G401 (cell line): ENCODE measurements around the gene TTLL3. TPM values are rescaled to one million over a fixed set of nuclear protein-coding genes. Genes with fewer than 3 reads are reported as not detected.
"Not testable (repeated sequence)": the region's sequence is repeated elsewhere in the genome, so short reads cannot be mapped to it uniquely, and the experiment has no call there.

Experiments used
- DNase-seq: peaks from one replicate; pipeline ENCODE4 v3.0.0-alpha.2; 2015; ENCODE audit warnings: low spot score
- in situ Hi-C: cut with HindIII; loops from 2 replicates; pipeline ENCODE4 v1.10.0; 2016; ENCODE audit warnings: low sequenced_read_pairs, mixed read lengths
- total RNA-seq: library from RNA; depleted of rRNA; stranded (reverse); fragments of >200 nt; shearing (Covaris generic); gene quantifications from 2 replicates; pipeline ENCODE4 v1.2.3, GENCODE V29; 2014

The TTLL3 gene
- total RNA-seq, 1 experiment from 2014 or later: 5.4 TPM

DNA sequence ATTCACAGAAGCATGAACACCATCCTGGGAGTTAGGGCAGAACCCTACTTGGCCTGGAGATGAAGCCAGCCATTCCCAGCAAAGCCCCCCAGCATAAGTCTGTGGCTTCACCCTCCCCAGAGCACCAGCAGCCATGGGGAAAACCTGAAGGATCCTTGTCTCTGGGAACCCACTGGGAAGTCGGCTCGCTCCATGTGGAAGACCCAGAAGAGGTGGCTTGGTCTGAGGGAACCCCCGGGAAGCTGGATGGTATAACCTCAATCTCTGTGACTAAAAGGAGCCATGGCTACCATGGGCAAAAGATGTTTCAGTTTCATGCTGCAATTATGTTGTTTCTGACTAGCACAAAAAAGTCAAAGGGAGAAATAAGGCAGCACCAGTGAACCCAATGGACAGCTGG lies 45.5 kb downstream of the TTLL3 start:
- in situ Hi-C loops: no loop called here
- DNase-seq: no peak

DNA sequence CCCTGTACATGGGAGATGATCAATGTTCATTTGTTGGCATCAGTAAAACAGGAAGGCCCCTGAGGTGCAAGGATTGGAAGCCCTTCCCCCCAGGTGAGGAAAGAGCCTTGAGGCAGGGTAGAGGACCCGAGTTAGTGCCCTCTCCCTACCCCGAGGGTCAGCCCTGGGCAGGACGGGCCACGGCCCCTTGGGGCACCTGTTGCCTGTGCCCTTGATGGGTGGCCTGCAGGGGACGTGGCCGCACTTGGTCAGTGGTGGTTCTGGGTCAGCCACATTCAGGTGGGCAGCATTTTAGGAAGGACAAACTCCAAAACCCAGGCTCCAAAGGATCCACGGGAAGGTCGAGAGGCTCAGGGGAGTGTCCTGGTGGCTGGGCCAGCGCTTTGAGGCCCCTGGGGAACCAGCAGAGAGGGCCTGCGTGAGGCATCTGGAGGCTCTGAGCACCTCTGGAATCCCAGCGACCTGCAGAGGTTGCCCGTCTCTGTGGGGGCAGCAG lies 49.5 kb downstream of the TTLL3 start:
- DNase-seq: no peak
- in situ Hi-C loops: no loop called here

DNA sequence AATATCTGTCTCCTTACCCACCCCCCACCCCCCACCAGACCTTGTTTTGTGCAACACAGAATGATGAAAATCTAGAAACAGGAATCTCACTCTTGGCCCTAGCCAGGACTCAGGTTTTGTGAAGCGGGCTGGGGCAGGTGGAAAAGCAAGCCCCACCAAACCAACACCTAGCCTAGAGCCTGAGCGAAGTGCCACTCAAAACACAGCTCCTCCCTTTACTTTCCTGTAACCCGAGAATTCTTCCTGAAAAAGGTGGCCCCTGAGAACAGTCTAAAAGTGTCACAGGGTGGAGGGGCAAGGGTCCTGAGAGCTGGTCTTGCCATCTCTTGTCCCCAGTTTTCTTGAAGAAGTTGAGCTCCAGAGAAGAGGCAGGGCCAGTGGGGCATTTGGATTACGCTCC lies 51.1 kb downstream of the TTLL3 start:
- no peak for DNase-seq
- in situ Hi-C loops: no loop called here

DNA sequence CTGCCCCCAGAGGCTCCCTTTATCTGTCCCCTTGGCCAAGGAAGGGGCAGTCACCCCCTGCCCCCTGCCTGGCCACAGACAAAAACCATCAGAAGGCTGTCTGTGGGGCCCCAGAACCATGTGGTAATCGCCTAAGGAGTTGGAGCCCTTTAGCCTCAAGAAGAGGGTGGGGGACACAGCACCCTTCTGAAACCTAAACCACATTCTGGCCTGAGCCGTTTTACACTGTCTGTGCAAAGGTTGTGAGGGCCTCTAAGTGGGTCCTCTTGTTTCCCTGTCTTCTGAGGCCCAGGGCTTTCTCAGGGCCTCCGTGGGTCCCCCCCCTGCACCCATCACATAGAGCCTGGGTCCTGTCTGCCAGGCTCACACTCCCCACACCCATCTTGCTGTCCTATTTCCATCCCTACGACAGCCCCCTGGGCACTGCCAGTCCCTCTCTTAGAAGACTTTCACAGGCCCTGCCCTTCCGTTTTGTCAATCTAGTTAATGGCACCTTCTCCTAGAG lies 51.6 kb downstream of the TTLL3 start:
- in situ Hi-C loops: no loop called here
- no peak for DNase-seq

DNA sequence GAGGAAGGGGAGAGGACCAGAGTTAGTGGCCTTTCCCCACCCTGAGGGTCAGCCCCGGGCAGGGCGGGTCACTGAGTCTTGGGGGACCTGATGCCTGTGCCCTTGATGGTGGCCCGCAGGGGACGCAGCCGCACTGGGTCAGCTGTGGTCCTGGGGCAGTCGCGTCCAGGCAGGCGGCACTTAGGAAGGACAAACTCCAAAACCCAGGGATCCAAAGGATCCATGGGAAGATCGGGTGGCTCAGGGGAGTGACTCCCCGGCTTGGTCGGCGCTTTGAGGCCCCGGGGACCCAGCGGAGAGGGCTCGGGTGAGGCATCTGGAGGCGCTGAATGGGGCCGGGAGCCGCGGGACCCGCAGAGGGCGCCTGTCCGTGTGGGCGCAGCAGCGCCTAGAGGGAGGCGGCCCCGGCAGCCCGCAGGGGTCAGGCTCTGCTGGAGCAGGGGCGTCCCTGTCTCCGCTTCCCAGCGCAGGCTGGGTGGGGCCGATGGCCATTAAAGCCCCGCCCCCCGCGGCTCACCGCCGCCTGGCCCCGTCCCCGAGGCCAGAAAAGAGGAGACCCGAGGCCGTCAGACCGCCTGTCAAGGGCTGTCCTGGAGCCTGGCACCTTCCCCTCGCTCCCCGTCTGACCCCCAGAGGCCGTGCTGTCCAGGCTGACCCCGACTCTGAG lies 52.5 kb downstream of the TTLL3 start:
- in situ Hi-C loops: no loop called here
- no peak for DNase-seq

DNA sequence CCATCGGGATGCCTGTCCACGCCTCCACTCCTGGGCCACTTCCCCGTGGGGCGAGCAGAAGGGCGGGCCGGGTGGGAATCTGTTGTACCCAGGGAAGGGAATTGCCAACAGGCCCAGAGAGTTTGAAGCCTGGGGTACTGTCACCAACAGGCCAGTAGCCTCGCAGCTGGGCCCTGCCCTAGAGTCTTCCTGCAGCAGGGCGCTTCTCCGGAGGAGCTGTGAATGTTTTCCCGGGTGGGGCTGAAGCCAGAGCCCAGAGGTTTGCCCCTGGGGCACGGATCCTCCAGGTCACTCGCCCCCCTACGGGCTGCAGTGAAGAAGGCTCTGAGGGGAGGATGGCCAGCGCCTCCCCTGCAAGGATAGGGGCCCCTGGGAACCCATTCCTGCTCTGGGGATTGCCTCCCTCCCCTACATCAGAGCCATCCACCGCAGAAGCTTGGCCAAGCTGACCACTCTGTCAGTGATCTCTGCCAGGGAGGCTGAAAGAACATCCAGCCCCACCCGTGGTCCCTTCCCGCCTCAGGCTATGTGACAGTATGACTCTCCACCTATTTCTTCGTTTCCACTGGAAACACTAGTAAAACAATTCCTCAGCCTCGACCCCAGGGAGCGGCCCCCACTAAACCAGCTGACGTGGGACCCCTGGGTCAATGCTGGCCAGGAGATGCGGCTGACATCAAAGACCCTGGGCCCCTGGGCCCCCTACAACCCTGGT lies 53.2 kb downstream of the TTLL3 start:
- in situ Hi-C loops: no loop called here
- no peak for DNase-seq

DNA sequence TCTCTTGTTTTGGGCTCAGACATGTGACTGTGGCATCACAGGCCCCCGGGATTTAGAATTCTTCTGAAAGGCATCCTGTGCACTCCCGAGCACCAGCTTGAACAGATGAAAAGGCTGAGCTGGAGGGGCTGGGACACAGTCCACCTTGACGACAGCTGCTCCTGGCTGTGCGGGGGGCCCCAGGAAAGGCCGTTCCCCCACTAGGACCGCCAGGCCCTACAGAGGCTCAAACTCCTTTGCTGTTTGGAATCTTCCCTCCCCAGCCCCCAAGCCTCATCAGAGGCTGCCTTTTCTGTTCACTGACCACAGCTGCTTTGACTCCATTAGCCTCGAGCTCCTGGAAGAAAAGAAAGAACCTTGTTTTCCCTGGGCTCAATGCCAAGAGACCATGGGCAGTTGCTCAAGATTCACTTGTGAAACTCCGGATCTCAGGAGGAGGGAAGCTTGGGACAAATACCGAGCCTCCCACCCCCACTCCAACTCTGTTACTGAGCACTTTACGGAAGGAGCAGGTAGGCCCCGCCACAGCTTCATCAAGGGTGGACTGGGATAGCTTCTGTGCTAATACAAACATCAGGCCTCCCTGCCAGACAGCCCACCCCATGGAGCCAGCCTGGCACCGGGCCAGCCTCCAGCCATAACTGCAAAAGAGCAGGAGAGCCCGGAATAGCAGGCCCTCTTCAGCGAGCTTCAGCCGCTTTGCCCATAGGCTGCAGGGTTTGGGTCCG lies 54.3 kb downstream of the TTLL3 start:
- in situ Hi-C loops: no loop called here
- peak; percentile 18 for DNase-seq

DNA sequence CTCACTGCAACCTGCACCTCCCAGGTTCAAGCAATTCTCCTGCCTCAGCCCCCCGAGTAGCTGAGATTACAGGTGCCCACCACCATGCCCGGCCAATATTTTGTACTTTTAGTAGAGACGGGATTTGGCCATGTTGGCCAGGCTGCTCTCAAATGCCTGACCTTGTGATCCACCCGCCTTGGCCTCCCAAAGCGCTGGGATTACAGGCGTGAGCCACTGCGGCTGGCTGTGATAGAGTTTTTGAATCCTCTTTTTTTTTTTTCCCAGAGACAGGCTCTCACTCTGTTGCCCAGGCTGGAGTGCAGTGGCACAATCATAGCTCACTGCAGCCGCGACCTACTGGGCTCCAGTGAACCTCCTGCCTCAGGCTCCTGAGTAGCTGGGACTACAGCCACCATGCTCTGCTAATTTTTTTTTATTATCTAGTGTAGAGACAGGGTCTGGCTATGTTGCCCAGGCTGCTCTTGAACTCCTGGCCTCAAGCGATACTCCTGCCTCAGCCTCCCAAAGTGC lies 55.1 kb downstream of the TTLL3 start:
- in situ Hi-C loops, DNase-seq: not testable (repeated sequence)

DNA sequence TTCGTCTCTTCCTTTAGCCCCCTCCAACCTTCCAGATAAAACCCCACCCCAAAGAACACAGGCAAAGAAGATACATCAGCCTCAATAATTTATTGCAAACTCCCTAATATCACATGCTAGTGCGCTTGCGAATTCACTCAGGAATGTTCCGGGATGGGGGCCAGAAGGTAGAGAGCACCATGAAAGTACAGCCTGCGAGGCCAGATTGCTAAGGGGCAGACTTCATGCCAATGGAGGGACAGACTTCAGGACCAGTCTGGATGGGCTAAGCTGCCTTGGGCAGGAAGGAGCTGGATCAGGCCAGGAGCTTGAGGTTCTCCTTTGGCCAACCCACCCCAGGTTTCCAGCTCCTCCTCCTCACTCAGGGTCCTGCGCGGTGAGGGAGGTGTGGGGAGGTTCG lies 56.6 kb downstream of the TTLL3 start:
- no peak for DNase-seq
- in situ Hi-C loops: no loop called here

DNA sequence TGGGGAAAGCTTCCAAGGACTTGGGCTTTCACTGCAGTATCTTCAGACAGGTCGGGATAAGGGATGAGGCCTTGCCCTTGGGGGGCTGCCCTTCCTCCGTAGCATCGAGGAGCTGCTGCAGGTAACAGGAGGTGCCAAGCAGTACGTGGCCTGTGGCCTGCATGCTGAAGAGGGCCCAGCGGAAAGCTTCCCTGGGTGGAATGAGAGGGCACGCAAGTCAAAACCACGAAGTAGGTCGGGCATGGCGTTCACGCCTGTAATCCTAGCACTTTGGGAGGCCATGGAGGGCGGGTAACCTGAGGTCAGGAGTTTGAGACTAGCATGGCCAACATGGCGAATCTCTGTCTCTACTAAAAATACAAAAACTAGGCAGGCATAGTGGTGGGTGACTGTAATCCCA lies 57.0 kb downstream of the TTLL3 start:
- DNase-seq: no peak
- in situ Hi-C loops: no loop called here

DNA sequence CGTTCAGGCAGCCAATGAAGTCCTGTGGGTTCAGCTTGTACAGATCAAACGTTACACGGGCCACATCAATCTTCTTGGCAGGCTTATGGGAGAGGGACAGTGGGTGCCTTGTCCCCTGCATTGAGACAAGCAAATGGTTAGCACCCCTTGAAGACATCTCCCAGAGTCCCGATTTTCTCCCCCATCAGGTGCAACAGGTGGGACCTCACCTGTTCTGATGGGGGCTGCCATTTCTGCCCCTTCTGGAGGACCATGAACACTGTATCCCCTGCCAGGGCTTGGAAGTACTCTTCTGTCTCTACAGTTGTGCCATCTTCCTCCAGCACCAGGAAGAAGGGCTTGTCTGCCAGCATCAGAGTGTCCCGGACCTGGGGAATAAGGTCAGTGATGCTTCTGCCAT lies 59.9 kb downstream of the TTLL3 start:
- DNase-seq: no peak
- in situ Hi-C loops: no loop called here

DNA sequence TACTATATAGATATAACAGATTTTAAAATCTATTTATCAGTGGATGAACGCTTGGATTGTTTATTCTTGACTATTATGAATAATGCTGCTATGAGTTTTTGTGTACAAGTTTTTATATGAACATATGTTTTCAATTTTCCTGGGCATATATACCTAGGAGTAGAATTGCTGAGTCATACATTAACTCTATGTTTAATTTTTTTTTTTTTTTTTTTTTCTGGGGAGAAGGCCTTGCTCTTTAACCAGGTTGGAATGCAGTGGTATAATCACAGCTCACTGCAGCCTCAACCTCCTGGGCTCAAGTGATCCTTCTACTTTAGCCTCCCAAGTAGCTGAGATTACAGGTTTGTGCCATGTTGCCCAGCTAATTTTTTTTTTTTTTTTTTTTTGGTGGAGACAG lies 60.9 kb downstream of the TTLL3 start:
- in situ Hi-C loops: no loop called here
- DNase-seq: no peak

DNA sequence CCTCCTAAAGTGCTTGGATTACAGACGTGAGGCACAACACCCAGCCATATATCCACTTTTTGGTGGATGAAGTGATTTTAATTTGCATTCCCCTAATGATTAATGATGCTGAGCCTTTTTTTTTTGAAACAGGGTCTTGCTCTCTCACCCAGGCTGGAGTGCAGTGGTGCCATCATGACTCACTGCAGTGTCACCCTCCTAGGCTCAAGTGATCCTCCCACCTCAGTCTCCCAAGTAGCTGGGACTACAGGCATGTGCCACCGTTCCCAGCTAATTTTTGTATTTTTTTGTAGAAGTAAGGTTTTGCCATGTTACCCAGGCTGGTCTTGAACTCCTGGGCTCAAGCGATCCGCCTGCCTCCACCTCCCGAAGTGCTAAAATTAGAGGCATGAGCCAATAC lies 62.0 kb downstream of the TTLL3 start:
- DNase-seq, in situ Hi-C loops: not testable (repeated sequence)

DNA sequence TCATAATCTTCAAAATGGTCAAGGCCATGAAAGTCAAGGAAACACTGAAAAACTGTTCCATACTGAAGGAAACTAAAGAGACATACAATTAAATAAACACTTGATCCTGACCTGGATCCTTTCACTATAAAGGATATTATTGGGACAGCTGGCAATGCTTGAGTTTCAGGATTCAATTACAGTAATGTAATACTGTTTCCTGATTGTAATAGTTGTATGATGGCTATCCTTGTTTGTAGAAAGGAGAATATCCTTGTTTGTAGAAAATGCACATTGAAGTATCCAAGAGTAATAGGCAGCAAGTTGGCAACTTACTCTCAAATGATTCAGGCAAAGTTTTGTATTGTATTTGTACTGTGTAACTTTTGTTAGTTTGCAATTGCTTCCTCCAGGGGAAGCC lies 65.4 kb downstream of the TTLL3 start:
- in situ Hi-C loops: no loop called here
- DNase-seq: no peak

DNA sequence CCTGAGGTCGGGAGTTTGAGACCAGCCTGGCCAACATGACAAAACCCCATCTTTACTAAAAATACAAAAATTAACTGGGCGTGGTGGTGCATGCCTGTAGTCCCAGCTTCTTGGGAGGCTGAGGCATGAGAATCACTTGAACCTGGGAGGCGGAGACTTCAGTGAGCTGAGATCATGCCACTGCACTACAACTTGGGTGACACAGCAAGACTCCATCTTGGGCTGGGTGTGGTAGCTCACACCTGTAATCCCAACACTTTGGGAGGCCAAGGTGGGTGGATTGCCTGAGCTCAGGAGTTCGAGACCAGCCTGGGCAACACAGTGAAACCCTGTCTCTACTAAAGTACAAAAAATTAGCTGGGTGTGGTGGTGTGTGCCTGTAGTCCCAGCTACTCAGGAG lies 66.2 kb downstream of the TTLL3 start:
- in situ Hi-C loops, DNase-seq: not testable (repeated sequence)

DNA sequence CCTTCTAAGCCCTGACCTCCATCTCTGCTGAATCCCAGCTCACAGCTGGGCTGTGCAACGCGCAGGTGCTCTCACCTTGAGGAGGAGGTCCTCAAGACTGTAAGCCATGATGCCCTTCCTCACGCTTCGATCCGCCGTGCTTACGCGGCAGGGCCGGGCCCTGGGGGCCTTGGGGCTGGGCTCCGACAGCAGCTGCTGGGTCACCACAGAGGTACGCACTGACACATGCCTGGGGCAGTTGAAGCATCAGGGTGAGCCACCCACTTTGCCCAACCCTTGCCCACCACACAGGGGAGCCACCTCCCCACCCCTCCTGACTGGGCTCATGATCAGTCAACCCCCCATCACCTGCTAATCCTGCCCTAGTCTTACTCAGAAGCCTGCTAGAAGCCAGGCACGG lies 66.9 kb downstream of the TTLL3 start:
- in situ Hi-C loops: no loop called here
- DNase-seq: no peak

DNA sequence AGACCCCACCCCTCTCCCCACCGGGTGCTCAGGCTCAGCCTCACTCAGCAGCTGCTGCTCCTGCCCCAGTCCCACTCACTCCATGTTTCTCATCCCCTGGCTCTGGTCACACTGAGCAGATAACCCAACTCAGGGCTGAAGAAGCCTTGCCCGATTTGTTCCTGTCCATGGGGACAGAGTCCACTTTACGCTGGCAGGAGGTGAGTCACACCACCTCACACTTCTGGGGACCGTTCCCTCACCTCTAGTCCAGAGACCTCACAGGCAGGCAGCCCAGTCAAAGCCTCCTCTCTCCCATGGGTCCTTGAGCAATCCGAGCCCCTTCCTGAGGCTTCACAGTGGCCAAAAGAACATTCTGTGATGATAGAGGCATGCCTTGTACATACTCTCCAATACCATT lies 68.6 kb downstream of the TTLL3 start:
- in situ Hi-C loops: no loop called here
- DNase-seq: no peak

DNA sequence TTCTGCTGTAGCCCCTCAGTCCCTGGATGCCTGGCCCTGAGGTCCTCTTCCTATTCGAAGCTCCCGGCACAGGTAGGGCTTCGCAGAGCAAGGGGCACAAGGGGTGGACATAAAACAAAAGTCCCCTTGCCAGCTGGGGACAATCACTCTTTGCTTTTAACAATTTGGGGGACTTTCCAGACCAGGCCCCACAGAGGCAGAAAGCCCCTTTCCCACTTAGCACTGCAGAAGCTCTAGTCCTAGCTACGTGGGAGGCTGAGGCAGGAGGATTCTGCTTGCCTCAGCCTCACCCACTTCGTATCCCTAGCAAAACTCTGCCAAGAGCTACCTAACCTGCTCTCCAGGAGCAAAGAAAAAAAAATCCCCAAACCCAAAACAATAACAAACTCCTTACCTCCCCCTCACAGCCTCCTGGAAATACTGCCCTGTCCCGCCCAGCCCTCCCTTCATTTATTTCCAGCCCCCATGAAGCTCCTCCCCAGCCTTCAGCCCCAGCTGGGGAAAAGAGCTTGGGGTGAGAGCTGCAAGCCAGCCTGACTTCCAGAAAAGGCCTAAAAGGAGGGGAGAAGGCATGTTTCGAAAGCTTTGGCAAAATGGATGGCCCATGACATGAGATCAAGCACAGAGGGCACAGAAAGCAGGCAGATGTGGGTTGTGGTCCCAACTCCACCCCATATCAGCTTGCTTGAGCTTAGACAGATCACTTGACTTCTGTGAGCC lies 69.9 kb downstream of the TTLL3 start, which contains the start of gene CIDEC:
TSS of gene CIDEC (minus strand) at position 424 of the 720 bp plus-strand sequence. CDS start 1,767 bp downstream, outside the sequence.
- DNase-seq: no peak
- in situ Hi-C loops: no loop called here

DNA sequence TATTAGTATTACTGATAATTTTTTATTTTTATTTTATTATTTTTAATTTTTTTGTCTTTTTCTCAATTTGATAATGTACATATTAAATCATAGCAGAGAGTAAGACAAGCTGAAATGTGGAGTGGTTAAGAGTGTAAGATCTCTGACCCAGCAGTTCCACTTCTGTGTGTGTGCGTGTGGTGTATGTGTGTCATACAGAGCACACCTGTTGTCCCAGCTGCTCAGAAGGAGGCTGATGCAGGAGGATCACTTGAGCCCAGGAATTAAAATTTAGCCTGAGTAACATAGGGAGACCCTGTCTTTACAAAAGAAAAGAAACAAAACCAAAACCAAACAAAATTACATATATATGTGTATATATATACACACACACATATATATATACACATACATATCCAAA lies 71.4 kb downstream of the TTLL3 start:
- DNase-seq: no peak
- in situ Hi-C loops: no loop called here
